H1 (cell line): Measurements from ENCODE around the gene MUC22. TPM values are rescaled to one million over a fixed set of nuclear protein-coding genes. Genes with fewer than 3 reads are reported as not detected.
"Not testable (repeated sequence)": the region's sequence is repeated elsewhere in the genome, so short reads cannot be mapped to it uniquely, and the experiment has no call there.

Experiments
- CTCF ChIA-PET: fragments of 300-600 bp; sonication (Branson Sonifier 250); formaldehyde crosslinking; loops from one replicate; lab custom pipeline; 2021; ENCODE audit not compliant: partially characterized antibody; lab: Charles Lee
- POLR2A ChIA-PET: fragments of 300-600 bp; sonication (Branson Sonifier 250); formaldehyde crosslinking; loops from one replicate; lab custom pipeline; 2021; ENCODE audit warnings: inconsistent platforms; ENCODE audit not compliant: partially characterized antibody; lab: Charles Lee
- DNase-seq, 2 experiments: peaks; one replicate each; pipeline versions ENCODE4 v3.0.0 to v3.0.0-alpha.2; 2010 to 2022; ENCODE audit warnings: low spot score in 2 of 2, low read depth in 1 of 2, mixed read lengths in 1 of 2
- FAIRE-seq: peaks from 2 replicates; lab custom pipeline; 2011; peaks lifted over from hg19 to GRCh38; lab: Jason Lieb, UNC
- H2AFZ ChIP-seq: 2 replicates; pipeline ENCODE4 v1.8.1; 2012; ENCODE audit warnings: low read length, inconsistent platforms
- H2AK5ac ChIP-seq: 2 replicates; pipeline ENCODE4 v1.6.1; 2013; ENCODE audit warnings: low read depth, low read length
- H2BK120ac ChIP-seq: replicated peaks from 2 replicates; pipeline ENCODE3; 2013; ENCODE audit warnings: low read depth, low read length, inconsistent platforms
- H2BK12ac ChIP-seq: 2 replicates; pipeline ENCODE4 v1.6.1; 2013; ENCODE audit warnings: low read depth, low read length
- H2BK15ac ChIP-seq: 2 replicates; pipeline ENCODE4 v1.6.1; 2013; ENCODE audit warnings: low read length
- H2BK20ac ChIP-seq: 2 replicates; pipeline ENCODE4 v1.6.1; 2013; ENCODE audit warnings: low read length
- H2BK5ac ChIP-seq: 2 replicates; pipeline ENCODE4 v1.6.1; 2013; ENCODE audit warnings: low read depth, low read length
- H3K14ac ChIP-seq: 2 replicates; pipeline ENCODE4 v1.6.1; 2013; ENCODE audit warnings: inconsistent platforms; ENCODE audit not compliant: insufficient read length
- H3K18ac ChIP-seq: 2 replicates; pipeline ENCODE4 v1.6.1; 2013; ENCODE audit warnings: low read length; ENCODE audit errors: extremely low read depth
- H3K23ac ChIP-seq: 2 replicates; pipeline ENCODE4 v1.6.1; 2013; ENCODE audit warnings: inconsistent platforms; ENCODE audit not compliant: insufficient read length
- H3K23me2 ChIP-seq: 2 replicates; pipeline ENCODE4 v1.6.1; 2013; ENCODE audit warnings: low read depth, low read length
- H3K27ac ChIP-seq: 2 replicates; pipeline ENCODE4 v1.6.1; 2011; ENCODE audit warnings: low read depth, low read length, inconsistent platforms
- H3K27me3 ChIP-seq, 4 experiments: replicated peaks in 1 of 4; 1 replicate in 1 of 4; 2 replicates in 3 of 4; pipeline versions ENCODE4 v1.6.1 to v1.8.1; 2011 to 2013; ENCODE audit warnings: low read length in 3 of 4, mild to moderate bottlenecking in 3 of 4, inconsistent platforms in 2 of 4, mixed read lengths in 2 of 4, moderate library complexity in 1 of 4; ENCODE audit not compliant: control insufficient read depth in 3 of 4, insufficient read depth in 3 of 4; ENCODE audit errors: extremely low read depth in 1 of 4
- H3K36me3 ChIP-seq, 4 experiments: 2 replicates each; pipeline versions ENCODE4 v1.6.1 to v1.8.1; 2011 to 2013; ENCODE audit warnings: mild to moderate bottlenecking in 4 of 4, low read length in 3 of 4, moderate library complexity in 2 of 4, control low read depth in 1 of 4, inconsistent platforms in 1 of 4; ENCODE audit not compliant: insufficient read depth in 4 of 4, control insufficient read depth in 2 of 4
- H3K4ac ChIP-seq: replicated peaks from 2 replicates; pipeline ENCODE3; 2013; ENCODE audit warnings: low read length, low read depth, mixed read lengths, inconsistent platforms; ENCODE audit not compliant: insufficient read length
- H3K4me1 ChIP-seq, 4 experiments: replicated peaks in 1 of 4; 1 replicate in 1 of 4; 2 replicates in 3 of 4; pipeline versions ENCODE4 v1.6.1 to v1.8.1; 2011 to 2013; ENCODE audit warnings: low read length in 3 of 4, inconsistent platforms in 2 of 4, mixed read lengths in 1 of 4; ENCODE audit not compliant: insufficient read depth in 4 of 4, control insufficient read depth in 3 of 4
- H3K4me2 ChIP-seq, 2 experiments: 2 replicates each; pipeline versions ENCODE4 v1.6.1 to v1.8.1; 2011 to 2013; ENCODE audit warnings: low read depth in 2 of 2, low read length in 2 of 2, control low read depth in 1 of 2, inconsistent platforms in 1 of 2, mild to moderate bottlenecking in 1 of 2; ENCODE audit not compliant: insufficient read depth in 1 of 2
- H3K4me3 ChIP-seq, 4 experiments: fragments of 200-600, 300-600 bp in 1 of 4; sonication (generic), shearing (Covaris generic), sonication (Bioruptor Twin) in 1 of 4; 2 replicates each; pipeline versions ENCODE4 v1.5.1 to v1.8.1; 2011 to 2016; ENCODE audit warnings: low read length in 4 of 4, low read depth in 3 of 4, control low read depth in 2 of 4, inconsistent platforms in 2 of 4, mild to moderate bottlenecking in 2 of 4, mixed read lengths in 1 of 4, moderate library complexity in 1 of 4; ENCODE audit not compliant: insufficient read depth in 2 of 4; ENCODE audit errors: extremely low read depth in 1 of 4
- H3K56ac ChIP-seq: replicated peaks from 2 replicates; pipeline ENCODE3; 2013; ENCODE audit warnings: low read depth, mild to moderate bottlenecking, mixed read lengths, low read length, inconsistent platforms; ENCODE audit not compliant: insufficient read length
- H3K79me1 ChIP-seq: 2 replicates; pipeline ENCODE4 v1.6.1; 2013; ENCODE audit warnings: low read depth, low read length, control low read depth
- H3K79me2 ChIP-seq, 2 experiments: 2 replicates each; pipeline versions ENCODE4 v1.6.1 to v1.8.1; 2012 to 2013; ENCODE audit warnings: low read length in 2 of 2, mild to moderate bottlenecking in 2 of 2, inconsistent platforms in 1 of 2; ENCODE audit not compliant: insufficient read depth in 2 of 2, control insufficient read depth in 1 of 2
- H3K9ac ChIP-seq, 4 experiments: replicated peaks in 1 of 4; 1 replicate in 1 of 4; 2 replicates in 3 of 4; pipeline versions ENCODE4 v1.6.1 to v1.8.1; 2011 to 2013; ENCODE audit warnings: low read depth in 3 of 4, low read length in 3 of 4, control low read depth in 2 of 4, mild to moderate bottlenecking in 2 of 4, moderate library complexity in 2 of 4, inconsistent platforms in 1 of 4; ENCODE audit errors: extremely low read depth in 1 of 4
- H3K9me3 ChIP-seq, 2 experiments: 2 replicates each; pipeline versions ENCODE4 v1.6.1 to v1.8.1; 2012 to 2013; ENCODE audit warnings: mild to moderate bottlenecking in 2 of 2, moderate library complexity in 2 of 2, control low read depth in 1 of 2, inconsistent platforms in 1 of 2, low read depth in 1 of 2, low read length in 1 of 2, mixed read lengths in 1 of 2; ENCODE audit not compliant: insufficient read depth in 2 of 2
- H4K20me1 ChIP-seq, 2 experiments: replicated peaks in 1 of 2; 2 replicates each; pipeline versions ENCODE3 to v1.8.1; 2011 to 2013; ENCODE audit warnings: inconsistent platforms in 2 of 2, low read length in 2 of 2, mild to moderate bottlenecking in 1 of 2; ENCODE audit not compliant: insufficient read depth in 2 of 2, control insufficient read depth in 1 of 2
- H4K5ac ChIP-seq: 2 replicates; pipeline ENCODE4 v1.6.1; 2013; ENCODE audit warnings: low read length, low read depth, mixed read lengths, inconsistent platforms; ENCODE audit not compliant: insufficient read length
- H4K8ac ChIP-seq: 2 replicates; pipeline ENCODE4 v1.8.0; 2013; ENCODE audit warnings: mild to moderate bottlenecking, moderate library complexity, low read length, inconsistent platforms; ENCODE audit not compliant: insufficient read depth; ENCODE audit errors: extremely low read depth
- H4K91ac ChIP-seq: replicated peaks from 2 replicates; pipeline ENCODE3; 2013; ENCODE audit warnings: low read length, mixed read lengths, inconsistent platforms; ENCODE audit not compliant: insufficient read length
- KDM4A ChIP-seq: IDR thresholded peaks from one replicate; pipeline ENCODE4 v1.7.1; 2012; ENCODE audit warnings: low read depth, mild to moderate bottlenecking, moderate library complexity, low read length, inconsistent platforms; ENCODE audit not compliant: severe bottlenecking
- WGBS, 2 experiments: shearing (Covaris generic) in 1 of 2; methylation state at CpG; one replicate each; pipeline versions ENCODE4 v1.1.6 to v1.1.7; 2013 to 2015; ENCODE audit warnings: low lambda C conversion rate in 2 of 2, mixed read lengths in 2 of 2, inconsistent platforms in 1 of 2, low coverage in 1 of 2, missing lambda C conversion rate in 1 of 2; ENCODE audit not compliant: insufficient replicate concordance in 2 of 2, insufficient coverage in 1 of 2, insufficient read length in 1 of 2; ENCODE audit errors: extremely low coverage in 1 of 2, missing lambda C conversion rate in 1 of 2; 5-methylcytosine and 5-hydroxymethylcytosine counted together
- polyA plus RNA-seq, 7 experiments: library from polyadenylated mRNA; depleted of rRNA in 3 of 7; stranded (reverse) in 5 of 7; unstranded in 2 of 7; fragments of >200 nt in 5 of 7; fragments of 200-250 nt in 2 of 7; gene quantifications; 1 replicate in 5 of 7; 2 replicates in 1 of 7; 4 replicates in 1 of 7; pipeline versions ENCODE4 v1.2.1 to v1.2.3, GENCODE V29; 2011 to 2013; ENCODE audit warnings: missing spikeins in 2 of 7, mixed read lengths in 2 of 7
- total RNA-seq: library from RNA; stranded (reverse); fragmentation: NEBNext Ultra II Directional; extraction: Animal tissue kit (Norgen Biotek cat#: 25700); gene quantifications from 2 replicates; pipeline ENCODE4 v1.2.1, GENCODE V29; 2021
- TF ChIP-seq, protein P1 (sequence below): IDR thresholded peaks from 2 replicates; pipeline ENCODE4 v1.6.1; 2012; ENCODE audit warnings: inconsistent platforms

Gene MUC22
- total and polyA plus RNA-seq, 2 of the 8 experiments (the other 6 are each of a cell fraction or from before 2014, with no cell fraction given): 0.02 TPM; not detected in 1

DNA sequence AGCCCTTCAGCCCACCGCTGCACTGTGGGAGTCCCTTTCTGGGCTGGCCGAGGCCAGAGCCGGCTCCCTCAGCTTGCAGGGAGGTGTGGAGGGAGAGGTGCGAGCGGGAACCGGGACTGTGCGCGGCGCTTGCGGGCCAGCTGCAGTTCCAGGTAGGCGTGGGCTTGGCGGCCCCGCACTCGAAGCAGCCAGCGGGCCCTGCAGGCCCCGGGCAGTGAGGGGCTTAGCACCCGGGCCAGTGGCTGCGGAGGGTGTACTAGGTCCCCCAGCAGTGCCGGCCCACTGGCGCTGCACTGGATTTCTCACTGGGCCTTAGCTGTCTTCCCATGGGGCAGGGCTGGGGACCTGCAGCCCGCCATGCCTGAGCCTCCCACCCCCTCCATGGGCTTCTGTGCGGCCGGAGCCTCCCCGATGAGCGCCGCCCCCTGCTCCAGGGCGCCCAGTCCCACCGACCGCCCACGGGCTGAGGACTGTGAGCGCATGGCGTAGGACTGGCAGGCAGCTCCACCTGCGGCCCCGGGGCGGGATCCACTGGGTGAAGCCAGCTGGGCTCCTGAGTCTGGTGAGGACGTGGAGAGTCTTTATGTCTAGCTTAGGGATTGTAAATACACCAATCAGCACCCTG lies 10.5 kb downstream of the MUC22 start:
- not testable (repeated sequence) for H3K14ac ChIP-seq, H2BK12ac ChIP-seq, H3K27me3 ChIP-seq, H3K27ac ChIP-seq, H3K4ac ChIP-seq, H3K79me1 ChIP-seq, H4K91ac ChIP-seq
- peak overlapping the region in 1 of 4 experiments; percentile 36; a peak in 1 of 8 replicates for H3K4me3 ChIP-seq
- TF ChIP-seq, protein P1, sequence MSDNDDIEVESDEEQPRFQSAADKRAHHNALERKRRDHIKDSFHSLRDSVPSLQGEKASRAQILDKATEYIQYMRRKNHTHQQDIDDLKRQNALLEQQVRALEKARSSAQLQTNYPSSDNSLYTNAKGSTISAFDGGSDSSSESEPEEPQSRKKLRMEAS: peak; percentile 39
- TF ChIP-seq KDM4A: peak; percentile 24
- TF ChIP-seq, all 59 proteins: peak for 2; not testable (repeated sequence) for 57
- ChIA-PET POLR2A (interaction anchor here (1.1 to 1.8 kb wide), 3 partner anchors 14 to 39 kb away, joined by 3 to 4 read pairs (median 3); no protein-coding TSS in a partner anchor), CTCF (interaction anchor here (1.1 to 1.6 kb wide), 5 partner anchors 18 to 90 kb away, joined by 3 to 6 read pairs (median 4); no protein-coding TSS in a partner anchor)
- not testable (repeated sequence) for H2BK20ac ChIP-seq, H2AFZ ChIP-seq, H4K5ac ChIP-seq, H2BK5ac ChIP-seq, H2BK120ac ChIP-seq, H3K23me2 ChIP-seq, H3K36me3 ChIP-seq, H3K56ac ChIP-seq, H3K79me2 ChIP-seq, H3K9ac ChIP-seq, H2BK15ac ChIP-seq, FAIRE-seq, H3K4me1 ChIP-seq, H4K8ac ChIP-seq, H3K18ac ChIP-seq, H4K20me1 ChIP-seq, H2AK5ac ChIP-seq, H3K23ac ChIP-seq
- WGBS, 2 experiments: 62% methylated on average over 15 of the region's 36 CpGs; no CpG with 5 or more reads in 1 of the 2 experiments
- Histone ChIP-seq H3K9me3 (peaks cover 5 to 11% of the 10 kb centered on the region in 2 experiments; a peak in 2 of 4 replicates), H3K4me2 (peak overlapping the region; percentile 38 to 54; a peak in 2 of 4 replicates)
- peak in 1 of 2 experiments; percentile 61 for DNase-seq
